HepG2 (cell line): ENCODE data around the gene MNAT1. TPM values are rescaled to one million over a fixed set of nuclear protein-coding genes. Genes with fewer than 3 reads are reported as not detected.

Experiments used
- CBX2 ChIP-seq, 2 experiments: fragments of 200-600 bp in 1 of 2; sonication (generic); formaldehyde crosslinking in 1 of 2; IDR thresholded peaks; 2 replicates each; pipeline versions ENCODE4 v1.7.0 to v1.8.1; 2018 to 2022; ENCODE audit warnings: low read depth in 2 of 2, low read length in 1 of 2, mild to moderate bottlenecking in 1 of 2, missing genetic modification reagents in 1 of 2
- DBP ChIP-seq: sonication (generic); formaldehyde crosslinking; IDR thresholded peaks from 2 replicates; pipeline ENCODE4 v1.4.0; 2020; ENCODE audit warnings: missing genetic modification reagents; ENCODE audit errors: not compliant biosample characterization
- EEA1 ChIP-seq: sonication (generic); formaldehyde crosslinking; IDR thresholded peaks from 2 replicates; pipeline ENCODE4 v1.5.1; 2020; ENCODE audit warnings: mild to moderate bottlenecking, missing genetic modification reagents, borderline replicate concordance
- HMGXB4 ChIP-seq, 2 experiments: sonication (generic) in 1 of 2; formaldehyde crosslinking in 1 of 2; IDR thresholded peaks; 2 replicates each; pipeline versions ENCODE4 v1.4.0 to v1.6.1; 2018 to 2020; ENCODE audit warnings: missing genetic modification reagents in 2 of 2, borderline replicate concordance in 1 of 2, low read depth in 1 of 2, mild to moderate bottlenecking in 1 of 2, missing biosample characterization in 1 of 2
- KLF11 ChIP-seq: IDR thresholded peaks from 2 replicates; pipeline ENCODE4 v1.6.1; 2016; ENCODE audit warnings: missing compliant biosample characterization
- MXD3 ChIP-seq: IDR thresholded peaks from 2 replicates; pipeline ENCODE4 v1.6.1; 2016; ENCODE audit warnings: mild to moderate bottlenecking, missing biosample characterization, missing genetic modification reagents
- NFIB ChIP-seq: sonication (generic); formaldehyde crosslinking; IDR thresholded peaks from 2 replicates; pipeline ENCODE4 v1.9.0; 2021; ENCODE audit warnings: missing genetic modification reagents, mild to moderate bottlenecking, borderline replicate concordance
- NR2C2 ChIP-seq: sonication (generic); formaldehyde crosslinking; IDR thresholded peaks from 2 replicates; pipeline ENCODE4 v1.4.0; 2020; ENCODE audit warnings: missing genetic modification reagents, mild to moderate bottlenecking, moderate library complexity, borderline replicate concordance
- POLR2A ChIP-seq, 2 experiments: IDR thresholded peaks; 2 replicates each; pipeline ENCODE4 v1.6.1; 2011; ENCODE audit warnings: low read depth in 2 of 2, low read length in 2 of 2, mild to moderate bottlenecking in 1 of 2, moderate library complexity in 1 of 2; ENCODE audit not compliant: insufficient read depth in 1 of 2
- POLR2AphosphoS5 ChIP-seq: IDR thresholded peaks from 2 replicates; pipeline ENCODE4 v1.6.1; 2012; ENCODE audit warnings: low read depth, low read length
- RNF2 ChIP-seq: fragments of 450-650 bp; conservative IDR thresholded peaks from 2 replicates; pipeline ENCODE4 v1.6.1; 2016; ENCODE audit warnings: low read depth
- RXRB ChIP-seq: IDR thresholded peaks from 2 replicates; pipeline ENCODE4 v1.6.1; 2016; ENCODE audit warnings: borderline replicate concordance, missing genetic modification reagents, missing compliant biosample characterization
- SIX1 ChIP-seq: sonication (generic); formaldehyde crosslinking; IDR thresholded peaks from 2 replicates; pipeline ENCODE4 v1.4.0; 2020; ENCODE audit warnings: missing genetic modification reagents, borderline replicate concordance
- ZBTB44 ChIP-seq: sonication (generic); formaldehyde crosslinking; IDR thresholded peaks from 2 replicates; pipeline ENCODE4 v1.4.0; 2020; ENCODE audit warnings: missing genetic modification reagents
- ZFP1 ChIP-seq: IDR thresholded peaks from 2 replicates; pipeline ENCODE4 v1.6.1; 2016
- ZKSCAN5 ChIP-seq: sonication (generic); formaldehyde crosslinking; IDR thresholded peaks from 2 replicates; pipeline ENCODE4 v1.5.1; 2020; ENCODE audit warnings: mild to moderate bottlenecking, missing genetic modification reagents
- ZNF143 ChIP-seq: sonication (generic); formaldehyde crosslinking; IDR thresholded peaks from 2 replicates; pipeline ENCODE4 v1.4.0; 2020; ENCODE audit warnings: missing genetic modification reagents
- ZNF180 ChIP-seq: sonication (generic); formaldehyde crosslinking; IDR thresholded peaks from 2 replicates; pipeline ENCODE4 v1.4.0; 2020; ENCODE audit warnings: low read depth, missing genetic modification reagents, borderline replicate concordance
- ZNF256 ChIP-seq: sonication (generic); formaldehyde crosslinking; conservative IDR thresholded peaks from 2 replicates; pipeline ENCODE4 v1.4.0; 2020; ENCODE audit warnings: missing genetic modification reagents
- ZNF331 ChIP-seq: sonication (generic); formaldehyde crosslinking; IDR thresholded peaks from 2 replicates; pipeline ENCODE4 v1.4.0; 2020; ENCODE audit warnings: missing genetic modification reagents
- ZNF382 ChIP-seq: sonication (generic); formaldehyde crosslinking; IDR thresholded peaks from 2 replicates; pipeline ENCODE4 v1.5.0; 2020; ENCODE audit warnings: missing genetic modification reagents, mild to moderate bottlenecking, borderline replicate concordance
- ZNF776 ChIP-seq: sonication (generic); formaldehyde crosslinking; IDR thresholded peaks from 2 replicates; pipeline ENCODE4 v1.4.0; 2020; ENCODE audit warnings: mild to moderate bottlenecking, missing genetic modification reagents
- ZSCAN31 ChIP-seq: sonication (generic); formaldehyde crosslinking; IDR thresholded peaks from 2 replicates; pipeline ENCODE4 v1.5.0; 2020; ENCODE audit warnings: low read depth, mild to moderate bottlenecking, missing genetic modification reagents
- ZSCAN5A ChIP-seq: sonication (generic); formaldehyde crosslinking; IDR thresholded peaks from 2 replicates; pipeline ENCODE4 v1.8.0; 2022; ENCODE audit warnings: mild to moderate bottlenecking, missing genetic modification reagents, borderline replicate concordance
- polyA plus RNA-seq, 8 experiments: library from polyadenylated mRNA; depleted of rRNA in 3 of 8; stranded (reverse) in 7 of 8; unstranded in 1 of 8; fragments of >200 nt; fragmentation: Illumina TruSeq in 4 of 8; extraction: Trizol in 4 of 8; gene quantifications; 2 replicates each; pipeline versions ENCODE4 v1.2.1 to v1.2.3, GENCODE V29; 2011 to 2016; ENCODE audit warnings: low read depth in 4 of 8, missing spikeins in 1 of 8, mixed read lengths in 1 of 8; ENCODE audit not compliant: insufficient read depth in 1 of 8
- total RNA-seq, 5 experiments: library from RNA; depleted of rRNA; stranded (reverse); fragments of >200 nt; fragmentation: Illumina TruSeq; extraction: Trizol; gene quantifications; 2 replicates each; pipeline ENCODE4 v1.2.3, GENCODE V29; 2016; ENCODE audit warnings: low read depth in 1 of 5

MNAT1 gene
- total and polyA plus RNA-seq, 2 of the 13 experiments (the other 11 are each of a cell fraction or from before 2014, with no cell fraction given): 49.2 to 94.8 TPM

- TF ChIP-seq NFIB (CRISPR knock-in tag): no peak
- no peak for TF ChIP-seq ZSCAN31 (CRISPR knock-in tag)
- no peak for TF ChIP-seq POLR2A (IDR thresholded peaks at IDR 0.05; ENCODE audit: insufficient read depth in 1 of 2, low read depth in 2 of 2, low read length in 2 of 2)
- peak; percentile 68; the same call in 1 of the 2 replicates for TF ChIP-seq ZNF776 (CRISPR knock-in tag)
- no peak for TF ChIP-seq ZNF143 (CRISPR knock-in tag)
- TF ChIP-seq ZKSCAN5 (CRISPR knock-in tag): no peak
- TF ChIP-seq ZSCAN5A: 0 out of 2 replicates have a peak, but pooled peaks have one; percentile 6
- no peak for TF ChIP-seq EEA1 (CRISPR knock-in tag)
- no peak for TF ChIP-seq KLF11
- TF ChIP-seq RXRB (CRISPR knock-in tag): no peak
- TF ChIP-seq DBP (CRISPR knock-in tag): no peak
- TF ChIP-seq CBX2 (IDR thresholded peaks at IDR 0.05; ENCODE audit: low read depth, low read length): no peak
- TF ChIP-seq CBX2 (CRISPR knock-in tag; IDR thresholded peaks at IDR 0.05; ENCODE audit: low read depth): no peak
- TF ChIP-seq HMGXB4 (CRISPR knock-in tag; IDR thresholded peaks at IDR 0.05; ENCODE audit: borderline replicate concordance in 1 of 2, low read depth in 1 of 2): peak in 1 of 2 experiments; percentile 40; a peak in 2 of 4 replicates
- no peak for TF ChIP-seq NR2C2
- no peak for TF ChIP-seq ZNF256 (CRISPR knock-in tag)
- TF ChIP-seq ZNF180 (CRISPR knock-in tag): no peak
- no peak for TF ChIP-seq ZNF382 (CRISPR knock-in tag)
- no peak for TF ChIP-seq POLR2AphosphoS5
- TF ChIP-seq RNF2: no peak
- TF ChIP-seq ZBTB44: no peak
- no peak for TF ChIP-seq SIX1 (CRISPR knock-in tag)
- no peak for TF ChIP-seq MXD3 (CRISPR knock-in tag)
- no peak for TF ChIP-seq ZNF331 (CRISPR knock-in tag)
- TF ChIP-seq ZFP1 (CRISPR knock-in tag): no peak
Measured at GRCh38 chr14:60723116-60723906, 11.2 kb upstream of the MNAT1 start (continued).
